ENCODE data around the gene BLNK.

BLNK gene

GRCh38 chr10:96250349-96250748 is 21.0 kb downstream of the BLNK start:
- TF ChIP-seq CTCF (IDR thresholded peaks at IDR 0.05; ENCODE audit: low read depth, low read length) = no peak
- DNase-seq (ENCODE audit: extremely low read depth, low read depth) = no peak

GRCh38 chr10:96249264-96249663 is 22.1 kb downstream of the BLNK start:
- no peak for DNase-seq (ENCODE audit: extremely low read depth, low read depth)
- TF ChIP-seq CTCF (IDR thresholded peaks at IDR 0.05; ENCODE audit: low read depth, low read length) = no peak

- TF ChIP-seq CTCF (IDR thresholded peaks at IDR 0.05; ENCODE audit: low read depth, low read length) = no peak
- DNase-seq (ENCODE audit: extremely low read depth, low read depth) = no peak
Observed at GRCh38 chr10:96244354-96244753, 27.0 kb downstream of the BLNK start.

- no peak for TF ChIP-seq CTCF (IDR thresholded peaks at IDR 0.05; ENCODE audit: low read depth, low read length)
- no peak for DNase-seq (ENCODE audit: extremely low read depth, low read depth)
Observed at GRCh38 chr10:96243296-96243695, 28.1 kb downstream of the BLNK start.

DNA sequence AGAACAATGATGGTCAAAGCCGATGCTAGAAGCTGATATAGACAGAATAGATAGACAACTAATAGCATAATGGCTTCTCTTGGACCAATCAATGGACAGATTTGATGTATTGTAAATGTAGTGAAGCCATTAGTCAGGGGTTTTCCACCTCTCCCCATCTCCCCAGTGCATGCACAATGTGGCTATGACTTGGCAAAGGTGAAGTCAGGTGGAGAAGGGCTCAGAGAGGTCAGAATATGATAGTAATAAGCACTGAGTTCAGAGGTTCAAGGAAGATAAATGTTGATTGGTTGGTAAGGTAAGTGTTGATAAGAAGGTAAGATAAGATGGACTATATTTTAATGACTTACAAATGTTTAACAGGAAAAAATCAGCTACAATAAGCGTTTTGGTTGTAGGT is 28.5 kb downstream of the BLNK start:
- TF ChIP-seq CTCF (IDR thresholded peaks at IDR 0.05; ENCODE audit: low read depth, low read length) = no peak

DNA sequence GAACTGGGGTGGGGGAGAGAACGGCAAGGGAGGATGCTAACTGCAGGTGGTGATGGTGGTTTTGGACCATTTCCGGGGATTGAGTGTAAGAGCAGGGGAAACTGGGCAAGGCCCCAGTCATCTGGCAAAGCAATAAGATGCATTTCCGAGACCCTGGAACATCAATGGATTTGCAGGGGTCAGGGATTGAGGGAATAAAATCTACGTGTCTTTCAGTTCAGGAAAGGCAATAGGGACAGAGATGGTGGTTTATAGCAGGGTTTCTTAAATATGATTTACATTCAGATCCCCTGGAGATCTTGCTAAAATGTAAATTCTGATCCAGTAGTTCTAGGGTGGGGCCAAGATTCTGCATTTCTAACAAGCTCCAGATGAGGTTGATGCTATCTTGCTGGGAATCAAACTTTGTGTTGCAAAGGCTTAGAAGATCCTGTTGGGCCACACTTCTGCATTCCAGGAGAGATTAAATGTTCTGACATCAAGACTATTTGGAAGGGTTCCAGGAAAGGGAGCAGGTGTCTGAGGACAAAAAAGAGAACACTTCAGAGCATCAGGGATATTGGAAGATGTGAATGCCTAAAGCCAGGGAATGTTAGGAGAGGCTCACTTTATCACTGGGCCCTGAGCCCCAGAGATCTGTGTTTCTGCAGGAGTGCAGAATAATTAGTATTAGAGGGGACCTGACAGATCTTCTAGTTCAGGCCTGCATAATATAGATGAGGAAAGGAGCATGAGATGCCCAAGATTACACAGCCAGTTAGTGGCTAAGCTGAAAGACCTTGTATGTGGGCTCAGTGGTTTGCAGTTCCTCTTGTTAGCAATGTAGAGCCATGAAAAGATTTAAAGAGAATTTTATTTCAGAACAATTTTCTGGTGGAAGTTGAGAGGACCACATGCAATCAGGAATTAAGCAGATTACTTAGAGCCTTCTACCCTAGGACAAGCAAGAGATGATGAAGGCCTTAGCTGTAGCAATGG is 32.4 kb downstream of the BLNK start:
- no peak for DNase-seq (ENCODE audit: extremely low read depth, low read depth)
- TF ChIP-seq CTCF (IDR thresholded peaks at IDR 0.05; ENCODE audit: low read depth, low read length) = no peak

More for the DNA sequence above, 28.5 kb downstream of the BLNK start:
- no peak for DNase-seq (ENCODE audit: extremely low read depth, low read depth)

GRCh38 chr10:96236876-96237275 is 34.5 kb downstream of the BLNK start:
- TF ChIP-seq CTCF (IDR thresholded peaks at IDR 0.05; ENCODE audit: low read depth, low read length) = no peak
- no peak for DNase-seq (ENCODE audit: extremely low read depth, low read depth)

All from AG09319 (cell line).